HG02571 (cell line): Measurements from ENCODE around the gene FAM83G.
"Not testable (repeated sequence)": the region's sequence is repeated elsewhere in the genome, so short reads cannot be mapped to it uniquely, and the experiment has no call there.

Experiments used
- ATAC-seq: cut with Tn5 transposase; IDR thresholded peaks from one replicate; pipeline ENCODE4 v1.9.1; 2021; ENCODE audit warnings: mild to moderate bottlenecking, moderate library complexity; ENCODE audit not compliant: unreplicated experiment

Gene FAM83G

GRCh38 chr17:18922596-18922995 lies 82.0 kb downstream of the FAM83G start:
- not testable (repeated sequence) for ATAC-seq

- no peak for ATAC-seq
These were observed 82.6 kb downstream of the FAM83G start for GRCh38 chr17:18921912-18922451.

GRCh38 chr17:18921485-18921884 lies 83.1 kb downstream of the FAM83G start:
- no peak for ATAC-seq

GRCh38 chr17:18920911-18921441 lies 83.6 kb downstream of the FAM83G start:
- no peak for ATAC-seq

- ATAC-seq = no peak
These were observed 84.6 kb downstream of the FAM83G start for GRCh38 chr17:18919963-18920362.
